Choroid plexus epithelial cell (primary cell): ENCODE results near the gene PSMB11.

ENCODE experiments used
- DNase-seq: peaks from one replicate; pipeline ENCODE4 v3.0.0-alpha.2; 2010; ENCODE audit warnings: low read depth
- H3K4me3 ChIP-seq: 2 replicates; pipeline ENCODE4 v1.5.1; 2011; ENCODE audit warnings: low read depth, mild to moderate bottlenecking, control low read depth, low read length, moderate library complexity
- TF ChIP-seq, protein P1 (sequence below): conservative IDR thresholded peaks from 2 replicates; pipeline ENCODE4 v1.5.1; 2011; ENCODE audit warnings: low read depth, mild to moderate bottlenecking, control low read depth, inconsistent platforms, low read length, moderate library complexity

Gene PSMB11, protein sequence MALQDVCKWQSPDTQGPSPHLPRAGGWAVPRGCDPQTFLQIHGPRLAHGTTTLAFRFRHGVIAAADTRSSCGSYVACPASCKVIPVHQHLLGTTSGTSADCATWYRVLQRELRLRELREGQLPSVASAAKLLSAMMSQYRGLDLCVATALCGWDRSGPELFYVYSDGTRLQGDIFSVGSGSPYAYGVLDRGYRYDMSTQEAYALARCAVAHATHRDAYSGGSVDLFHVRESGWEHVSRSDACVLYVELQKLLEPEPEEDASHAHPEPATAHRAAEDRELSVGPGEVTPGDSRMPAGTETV

DNA sequence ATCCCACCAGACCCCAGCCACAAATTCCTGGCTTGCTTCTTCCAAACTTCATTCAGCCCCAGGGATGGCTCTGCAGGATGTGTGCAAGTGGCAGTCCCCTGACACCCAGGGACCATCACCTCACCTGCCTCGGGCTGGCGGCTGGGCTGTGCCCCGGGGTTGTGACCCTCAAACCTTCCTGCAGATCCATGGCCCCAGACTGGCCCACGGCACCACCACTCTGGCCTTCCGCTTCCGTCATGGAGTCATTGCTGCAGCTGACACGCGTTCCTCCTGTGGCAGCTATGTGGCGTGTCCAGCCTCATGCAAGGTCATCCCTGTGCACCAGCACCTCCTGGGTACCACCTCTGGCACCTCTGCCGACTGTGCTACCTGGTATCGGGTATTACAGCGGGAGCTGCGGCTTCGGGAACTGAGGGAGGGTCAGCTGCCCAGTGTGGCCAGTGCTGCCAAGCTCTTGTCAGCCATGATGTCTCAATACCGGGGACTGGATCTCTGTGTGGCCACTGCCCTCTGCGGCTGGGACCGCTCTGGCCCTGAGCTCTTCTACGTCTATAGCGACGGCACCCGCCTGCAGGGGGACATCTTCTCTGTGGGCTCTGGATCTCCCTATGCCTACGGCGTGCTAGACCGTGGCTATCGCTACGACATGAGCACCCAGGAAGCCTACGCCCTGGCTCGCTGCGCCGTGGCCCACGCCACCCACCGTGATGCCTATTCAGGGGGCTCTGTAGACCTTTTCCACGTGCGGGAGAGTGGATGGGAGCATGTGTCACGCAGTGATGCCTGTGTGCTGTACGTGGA, at the start of gene PSMB11:
Gene PSMB11 (plus strand): TSS at position 51 of the 804 bp plus-strand sequence. CDS start 14 bp downstream, at position 65.
- TF ChIP-seq, protein P1, sequence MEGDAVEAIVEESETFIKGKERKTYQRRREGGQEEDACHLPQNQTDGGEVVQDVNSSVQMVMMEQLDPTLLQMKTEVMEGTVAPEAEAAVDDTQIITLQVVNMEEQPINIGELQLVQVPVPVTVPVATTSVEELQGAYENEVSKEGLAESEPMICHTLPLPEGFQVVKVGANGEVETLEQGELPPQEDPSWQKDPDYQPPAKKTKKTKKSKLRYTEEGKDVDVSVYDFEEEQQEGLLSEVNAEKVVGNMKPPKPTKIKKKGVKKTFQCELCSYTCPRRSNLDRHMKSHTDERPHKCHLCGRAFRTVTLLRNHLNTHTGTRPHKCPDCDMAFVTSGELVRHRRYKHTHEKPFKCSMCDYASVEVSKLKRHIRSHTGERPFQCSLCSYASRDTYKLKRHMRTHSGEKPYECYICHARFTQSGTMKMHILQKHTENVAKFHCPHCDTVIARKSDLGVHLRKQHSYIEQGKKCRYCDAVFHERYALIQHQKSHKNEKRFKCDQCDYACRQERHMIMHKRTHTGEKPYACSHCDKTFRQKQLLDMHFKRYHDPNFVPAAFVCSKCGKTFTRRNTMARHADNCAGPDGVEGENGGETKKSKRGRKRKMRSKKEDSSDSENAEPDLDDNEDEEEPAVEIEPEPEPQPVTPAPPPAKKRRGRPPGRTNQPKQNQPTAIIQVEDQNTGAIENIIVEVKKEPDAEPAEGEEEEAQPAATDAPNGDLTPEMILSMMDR = no peak
- no peak within 1 kb of the TSS for H3K4me3 ChIP-seq
- no peak for DNase-seq

DNA sequence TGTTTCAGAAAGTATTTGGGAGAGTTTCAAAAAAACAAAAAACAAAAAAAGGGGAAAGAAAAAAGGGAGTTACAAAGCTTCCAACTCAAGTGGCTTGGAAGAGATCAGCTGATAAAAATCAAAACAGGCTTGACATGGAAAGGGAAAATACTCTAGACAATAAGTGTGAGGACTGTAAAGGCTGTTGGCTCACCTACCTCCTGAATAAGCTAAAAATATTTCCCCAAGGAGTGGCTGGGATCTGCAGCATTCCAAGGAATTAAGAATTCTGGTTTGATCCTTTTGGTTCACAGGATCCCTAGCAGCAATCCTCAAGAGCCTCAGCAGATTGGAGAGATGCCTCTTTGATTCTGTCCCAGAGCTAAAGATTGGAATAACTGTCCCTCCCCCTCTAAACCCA, 48.5 kb upstream of the PSMB11 start:
- H3K4me3 ChIP-seq = no peak overlapping the region

DNA sequence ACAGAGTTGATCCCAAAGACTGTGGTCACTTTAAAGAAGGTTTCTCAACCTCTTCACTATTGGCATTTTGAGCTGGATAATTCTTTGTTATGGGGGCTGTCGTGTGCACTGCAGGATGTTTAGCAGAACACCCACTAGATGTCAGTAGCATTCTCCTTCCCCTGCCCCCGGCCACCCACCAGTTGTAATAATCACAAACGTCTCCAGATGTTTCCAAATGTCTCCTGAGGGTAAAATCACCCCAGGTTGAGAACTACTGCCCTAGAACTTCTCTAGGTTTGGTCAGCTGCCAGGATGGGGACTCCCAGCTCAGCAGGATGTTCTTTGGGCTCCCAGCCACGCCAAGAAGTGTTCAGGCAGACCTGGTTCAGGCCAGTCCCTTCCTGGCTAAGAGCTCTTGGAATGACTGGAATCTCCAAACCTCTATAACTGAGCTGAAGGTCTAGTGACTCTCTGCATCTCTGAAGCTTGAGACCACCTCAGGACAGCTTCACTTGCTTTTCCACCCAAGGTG, 47.2 kb upstream of the PSMB11 start:
- TF ChIP-seq, protein P1 = peak; percentile 76
- DNase-seq = peak; percentile 86
- H3K4me3 ChIP-seq = no peak overlapping the region

More for the DNA sequence above, 48.5 kb upstream of the PSMB11 start:
- TF ChIP-seq, protein P1 = no peak
- DNase-seq = no peak

DNA sequence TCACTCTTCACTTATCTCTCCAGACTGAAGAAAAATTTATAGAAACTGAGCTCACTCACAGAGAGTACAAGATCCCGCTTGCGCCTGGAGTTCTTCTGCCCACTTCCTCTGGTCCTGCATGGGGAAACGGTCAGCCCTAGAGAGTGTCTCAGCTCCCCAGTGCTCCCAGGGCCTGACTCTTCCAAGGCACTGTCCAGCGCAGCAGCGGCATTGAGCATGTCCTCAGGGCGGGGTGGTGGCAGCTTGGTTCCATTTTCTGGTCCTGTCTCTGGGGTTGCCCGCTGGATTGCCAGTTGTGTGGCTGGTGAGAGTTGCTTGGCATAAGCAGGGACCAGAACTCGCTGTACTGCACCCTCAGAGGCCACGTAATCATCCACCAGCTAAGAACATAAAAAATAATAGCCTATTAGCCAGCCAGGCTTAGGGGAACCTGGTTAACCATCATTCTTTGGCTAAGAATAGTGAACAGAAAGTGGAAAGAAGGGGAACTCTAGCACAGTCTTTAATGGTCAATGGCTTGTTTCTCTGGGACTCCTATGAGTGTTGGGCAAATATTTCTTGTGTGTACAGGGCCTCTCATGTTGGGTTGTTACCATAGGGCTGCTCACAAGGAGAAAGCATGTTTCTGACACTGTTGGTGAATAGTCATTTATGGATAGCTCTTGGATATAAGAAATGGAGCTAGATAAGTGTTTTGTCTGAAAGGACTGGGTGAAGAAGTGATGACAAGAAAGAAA, 46.0 kb upstream of the PSMB11 start:
- H3K4me3 ChIP-seq = no peak overlapping the region
- DNase-seq = no peak
- TF ChIP-seq, protein P1 = no peak

DNA sequence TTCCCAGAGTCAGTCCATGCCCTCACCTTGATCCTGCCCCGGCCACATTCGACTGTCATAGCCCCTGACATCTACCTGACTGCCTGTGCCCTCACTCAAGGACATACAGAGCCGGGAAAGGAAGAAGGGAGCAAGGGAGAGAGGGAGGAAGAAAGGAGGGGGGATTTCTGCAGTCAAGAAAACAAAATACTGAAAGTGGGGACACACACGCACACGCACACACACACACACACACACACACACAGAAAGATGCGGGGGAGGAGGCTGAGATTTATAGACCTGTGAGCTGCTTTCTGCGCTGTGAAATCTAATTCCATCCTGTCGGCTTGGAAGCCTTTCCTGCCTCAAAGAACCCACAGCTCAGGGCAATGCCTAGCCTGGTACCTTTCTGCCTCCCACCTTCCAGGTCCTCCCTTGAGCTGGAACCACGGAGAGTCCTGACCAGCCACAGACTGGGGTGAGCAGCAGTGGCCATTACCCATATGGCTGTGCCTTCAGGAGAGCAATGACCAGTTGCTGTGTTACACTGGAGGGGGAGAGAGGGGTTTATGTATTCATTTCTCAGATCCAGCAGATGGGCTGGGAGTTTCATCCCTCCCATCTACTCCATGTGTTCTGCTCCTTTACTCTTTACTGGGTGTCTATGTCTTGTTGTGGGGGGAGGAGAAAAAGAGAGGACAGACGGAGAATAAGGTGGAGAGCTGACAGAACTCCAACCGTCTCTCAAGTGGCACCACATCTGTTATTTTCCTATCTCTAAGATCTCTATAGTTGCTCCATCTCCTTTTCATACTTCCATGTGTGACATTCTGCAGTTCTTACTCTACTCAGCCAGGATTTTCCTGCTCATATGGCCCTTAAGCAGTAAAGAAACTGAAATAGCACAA, 45.0 kb upstream of the PSMB11 start:
- TF ChIP-seq, protein P1 = no peak
- no peak overlapping the region for H3K4me3 ChIP-seq
- DNase-seq = no peak
